Measurements from ENCODE around the gene FOSL2.

- TF ChIP-seq CTCF (IDR thresholded peaks at IDR 0.05) (no peak), POLR2A (IDR thresholded peaks at IDR 0.05) (no peak)
Measured at GRCh38 chr2:28412625-28413151, 20.0 kb downstream of the FOSL2 start.

Measured in Peyer's patch (tissue), 4 donors.